GM12878 (cell line): ENCODE data around the gene C22orf15. TPM values are rescaled to one million over a fixed set of nuclear protein-coding genes. Genes with fewer than 3 reads are reported as not detected.

Source experiments
- ATAC-seq: fragments of 200-7000 bp; cut with Tn5 transposase; 3 replicates; pipeline ENCODE4 v1.9.1; 2020; ENCODE audit warnings: mild to moderate bottlenecking, moderate library complexity
- BruUV-seq: library from RNA; stranded (reverse); fragments of 400-500 nt; replicated peaks from 2 replicates; lab custom pipeline; 2021; lab: Mats Ljungman, UMichigan
- CTCF ChIA-PET: fragments of 300-600 bp; sonication (Branson Sonifier 250); formaldehyde crosslinking; extraction: SDS; loops from one replicate; lab custom pipeline; 2021; ENCODE audit warnings: inconsistent platforms; lab: Yijun Ruan, JAX
- POLR2A ChIA-PET: fragments of 350-600 bp; formaldehyde crosslinking; extraction: SDS; loops from one replicate; lab custom pipeline; 2021; ENCODE audit warnings: inconsistent platforms; lab: Charles Lee
- RAD21 ChIA-PET: fragments of 300-600 bp; sonication (Branson Sonifier 250); formaldehyde crosslinking; loops from one replicate; lab custom pipeline; 2023; ENCODE audit warnings: antibody characterized with exemption; ENCODE audit not compliant: unreplicated experiment; lab: Charles Lee
- SMC1A ChIA-PET: fragments of 300-600 bp; sonication (Branson Sonifier 250); formaldehyde crosslinking; loops from one replicate; lab custom pipeline; 2023; ENCODE audit not compliant: unreplicated experiment, uncharacterized antibody; lab: Charles Lee
- DNase-seq: peaks from one replicate; pipeline ENCODE4 v3.0.0-alpha.2; 2011; ENCODE audit warnings: low read depth, low spot score
- FAIRE-seq: peaks from 3 replicates; lab custom pipeline; 2011; peaks lifted over from hg19 to GRCh38; lab: Jason Lieb, UNC
- H2AFZ ChIP-seq: 2 replicates; pipeline ENCODE4 v1.6.0; 2011; ENCODE audit warnings: low read depth, low read length, control low read depth; ENCODE audit not compliant: control insufficient read depth
- H3K27ac ChIP-seq: 2 replicates; pipeline ENCODE4 v1.5.1; 2011; ENCODE audit warnings: control low read depth; ENCODE audit not compliant: control insufficient read depth, insufficient read depth
- H3K27me3 ChIP-seq, 2 experiments: replicated peaks in 1 of 2; 2 replicates each; pipeline versions ENCODE4 v1.6.0 to v1.6.1; 2011; ENCODE audit warnings: low read length in 1 of 2; ENCODE audit not compliant: control insufficient read depth in 2 of 2, insufficient read depth in 2 of 2
- H3K36me3 ChIP-seq, 2 experiments: 2 replicates each; pipeline ENCODE4 v1.5.1; 2011; ENCODE audit warnings: low read length in 1 of 2; ENCODE audit not compliant: control insufficient read depth in 2 of 2, insufficient read depth in 2 of 2
- H3K4me1 ChIP-seq: 2 replicates; pipeline ENCODE4 v1.6.1; 2011; ENCODE audit warnings: mild to moderate bottlenecking, low read length, moderate library complexity, mixed read lengths; ENCODE audit not compliant: control insufficient read depth, insufficient read depth
- H3K4me2 ChIP-seq: 2 replicates; pipeline ENCODE4 v1.6.0; 2011; ENCODE audit warnings: control low read depth; ENCODE audit not compliant: control insufficient read depth, insufficient read depth
- H3K4me3 ChIP-seq: fragments of 200-600 bp; sonication (generic); 2 replicates; pipeline ENCODE4 v1.5.1; 2016
- H3K79me2 ChIP-seq: 2 replicates; pipeline ENCODE4 v1.6.0; 2011; ENCODE audit warnings: low read length; ENCODE audit not compliant: control insufficient read depth, insufficient read depth
- H3K9ac ChIP-seq: 2 replicates; pipeline ENCODE4 v1.8.0; 2011; ENCODE audit warnings: low read length, control low read depth, mixed read lengths; ENCODE audit not compliant: control insufficient read depth, insufficient read depth
- H3K9me3 ChIP-seq: replicated peaks from 3 replicates; pipeline ENCODE4 v1.5.1; 2011; ENCODE audit warnings: mild to moderate bottlenecking, low read length; ENCODE audit not compliant: control insufficient read depth, insufficient read depth
- H4K20me1 ChIP-seq: 2 replicates; pipeline ENCODE4 v1.6.0; 2011; ENCODE audit not compliant: control insufficient read depth, insufficient read depth
- ATF7 ChIP-seq: fragments of 450-650 bp; IDR thresholded peaks from 2 replicates; pipeline ENCODE4 v1.6.1; 2016; ENCODE audit warnings: low read depth, mild to moderate bottlenecking
- CBFB ChIP-seq: IDR thresholded peaks from 2 replicates; pipeline ENCODE4 v1.6.1; 2016; ENCODE audit warnings: antibody characterized with exemption, low read depth
- E4F1 ChIP-seq: fragments of 450-650 bp; IDR thresholded peaks from 2 replicates; pipeline ENCODE4 v1.6.1; 2018; ENCODE audit warnings: borderline replicate concordance, mild to moderate bottlenecking; ENCODE audit not compliant: partially characterized antibody
- ESRRA ChIP-seq: IDR thresholded peaks from 2 replicates; pipeline ENCODE4 v1.6.1; 2012; ENCODE audit warnings: mild to moderate bottlenecking, low read length, improper control_type of control experiment
- MTA3 ChIP-seq: IDR thresholded peaks from 2 replicates; pipeline ENCODE4 v1.6.1; 2012; ENCODE audit warnings: low read length, inconsistent platforms, borderline replicate concordance
- NFYB ChIP-seq: IDR thresholded peaks from 2 replicates; pipeline ENCODE4 v1.6.1; 2011; ENCODE audit warnings: low read depth, mild to moderate bottlenecking, low read length, improper control_type of control experiment, moderate library complexity; ENCODE audit not compliant: insufficient read depth
- NRF1 ChIP-seq: conservative IDR thresholded peaks from 2 replicates; pipeline ENCODE4 v1.6.1; 2011; ENCODE audit warnings: mild to moderate bottlenecking, low read depth, low read length, improper control_type of control experiment
- POLR2AphosphoS5 ChIP-seq: IDR thresholded peaks from 2 replicates; pipeline ENCODE4 v1.6.1; 2011; ENCODE audit warnings: mild to moderate bottlenecking, low read length, inconsistent platforms
- POU2F2 ChIP-seq: IDR thresholded peaks from 3 replicates; pipeline ENCODE4 v1.6.1; 2011; ENCODE audit warnings: low read depth, mild to moderate bottlenecking, low read length, borderline replicate concordance
- RELA ChIP-seq: fragments of 450-650 bp; IDR thresholded peaks from 2 replicates; pipeline ENCODE4 v1.8.0; 2014; ENCODE audit warnings: borderline replicate concordance; ENCODE audit not compliant: partially characterized antibody
- TCF3 ChIP-seq: IDR thresholded peaks from 2 replicates; pipeline ENCODE4 v1.6.1; 2012; ENCODE audit warnings: low read depth, mild to moderate bottlenecking, low read length, borderline replicate concordance; ENCODE audit not compliant: insufficient read depth
- ZNF24 ChIP-seq: fragments of 450-650 bp; IDR thresholded peaks from 2 replicates; pipeline ENCODE4 v1.6.1; 2017; ENCODE audit warnings: antibody characterized with exemption, mild to moderate bottlenecking
- ZNF687 ChIP-seq: fragments of 450-650 bp; IDR thresholded peaks from 2 replicates; pipeline ENCODE4 v1.6.1; 2017; ENCODE audit warnings: mild to moderate bottlenecking, moderate library complexity
- ZSCAN29 ChIP-seq: fragments of 450-650 bp; IDR thresholded peaks from 2 replicates; pipeline ENCODE4 v1.6.1; 2017; ENCODE audit warnings: mild to moderate bottlenecking, moderate library complexity
- WGBS: methylation state at CpG from one replicate; pipeline ENCODE4 v1.1.6; 2016; ENCODE audit warnings: low lambda C conversion rate; ENCODE audit not compliant: insufficient replicate concordance, insufficient coverage; ENCODE audit errors: missing lambda C conversion rate; 5-methylcytosine and 5-hydroxymethylcytosine counted together
- in situ Hi-C: fragments of 300-500 bp; cut with MboI; formaldehyde crosslinking; loops from 9 replicates; pipeline ENCODE4 v1.14.3; 2018; ENCODE audit warnings: mixed read lengths
- intact Hi-C: fragments of 100-400 bp; cut with micrococcal nuclease; formaldehyde crosslinking; loops from one replicate; pipeline ENCODE4 v1.14.2; 2022; ENCODE audit not compliant: unreplicated experiment
- polyA plus RNA-seq, 11 experiments: library from polyadenylated mRNA; depleted of rRNA in 4 of 11; unstranded in 6 of 11; stranded (reverse) in 5 of 11; fragments of >200 nt; fragmentation: Nextera tagmentation in 4 of 11; fragmentation: Illumina TruSeq in 1 of 11; extraction: Ambion mirVana in 4 of 11; extraction: Trizol in 1 of 11; gene quantifications; 1 replicate in 1 of 11; 2 replicates in 10 of 11; pipeline versions ENCODE4 v1.2.1 to v1.2.3, GENCODE V29; 2011 to 2016; ENCODE audit warnings: inconsistent platforms in 2 of 11, missing spikeins in 2 of 11, low read depth in 1 of 11
- total RNA-seq, 4 experiments: library from RNA; depleted of rRNA in 3 of 4; stranded (reverse); fragments of >200 nt in 3 of 4; fragmentation: Illumina TruSeq in 1 of 4; extraction: Trizol in 1 of 4; gene quantifications; 2 replicates each; pipeline versions ENCODE4 v1.2.1 to v1.2.3, GENCODE V29; 2013 to 2021

The C22orf15 gene
- total and polyA plus RNA-seq, 10 of the 15 experiments (the other 5 are each of a cell fraction or from before 2014, with no cell fraction given), result 0.05 to 0.47 (median 0.13) TPM; not detected in 3

- Histone ChIP-seq H3K9ac (peak within 1 kb of the TSS; percentile 99), H3K4me3 (peak within 1 kb of the TSS; percentile 73), H3K9me3 (no peaks in the 10 kb centered on the region), H3K36me3 (peaks cover 3 to 8% of the 10 kb centered on the region in 2 experiments; a peak in 3 of 4 replicates), H3K79me2 (peaks cover 46% of the 10 kb centered on the region), H4K20me1 (0 out of 2 replicates have a peak, but pooled peaks cover 4% of the 10 kb centered on the region), H2AFZ (peak within 1 kb of the TSS; percentile 97), H3K4me1 (peaks cover 11% of the 10 kb centered on the region), H3K27me3 (no peaks in the 10 kb centered on the region), H3K4me2 (peak within 1 kb of the TSS; percentile 98), H3K27ac (peak within 1 kb of the TSS; percentile 98)
- ChIA-PET SMC1A (interaction anchor here (1.0 to 1.9 kb wide), 7 partner anchors 9 to 59 kb away, joined by 3 to 5 read pairs (median 4); no protein-coding TSS in a partner anchor), CTCF (interaction anchor here (0.8 to 1.5 kb wide), 3 partner anchors 16 to 59 kb away, joined by 3 read pairs; no protein-coding TSS in a partner anchor), RAD21 (interaction anchor here (0.6 to 1.1 kb wide), 5 partner anchors 14 to 616 kb away, joined by 3 to 4 read pairs (median 3); partner anchors contain the start of genes MIF and MMP11), POLR2A (interaction anchor here (0.5 to 2.5 kb wide), 4 partner anchors 19 to 108 kb away, joined by 3 to 8 read pairs (median 6); partner anchors contain the start of genes CHCHD10 and SLC2A11)
- intact Hi-C loops (loop anchor here (2.0 kb wide), 1 partner anchor 18 kb away; no protein-coding TSS in a partner anchor), in situ Hi-C loops (no loop called here)
- no TSS peak for BruUV-seq
- WGBS, result under 1% methylated on average over 55 of the region's 97 CpGs
- FAIRE-seq, result peak; percentile 18
- DNase-seq, result no peak
- peak; percentile 82 for ATAC-seq
- peak; percentile 18 for TF ChIP-seq RELA
- no peak for TF ChIP-seq CBFB
- peak; percentile 80 for TF ChIP-seq POLR2AphosphoS5
- peak; percentile 64; the same call in 1 of the 3 replicates for TF ChIP-seq POU2F2
- TF ChIP-seq E4F1, result peak; percentile 86
- no peak for TF ChIP-seq MTA3
- TF ChIP-seq ATF7, result peak; percentile 98
- no peak for TF ChIP-seq ESRRA
- TF ChIP-seq TCF3, result 0 out of 2 replicates have a peak, but pooled peaks have one; percentile 33
- TF ChIP-seq NRF1, result peak; percentile 77
- no peak for TF ChIP-seq ZNF24
- TF ChIP-seq ZSCAN29, result no peak
- peak; percentile 57 for TF ChIP-seq ZNF687
- TF ChIP-seq NFYB, result no peak
These were observed 24.2 kb downstream of the C22orf15 start, which contains the start of gene SMARCB1 for GRCh38 chr22:23786752-23787599. SMARCB1 (plus strand) TSS chr22:23786966; CDS start chr22:23787170, 204 bp downstream.
